ENCODE measurements around the gene DLG5. TPM values are rescaled to one million over a fixed set of nuclear protein-coding genes. Genes with fewer than 3 reads are reported as not detected.

The DLG5 gene
- total RNA-seq, 1 donor from 2014 or later: 1.1 TPM

- no peak overlapping the region for H3K4me3 Mint-ChIP-seq
- H3K27ac Mint-ChIP-seq: no peak overlapping the region
- no peak for TF ChIP-seq CTCF (IDR thresholded peaks at IDR 0.05)
- intact Hi-C loops (cut with micrococcal nuclease): no loop called here
- no peaks in the 10 kb centered on the region for H3K9me3 Mint-ChIP-seq
- DNase-seq (no peak), ATAC-seq (ENCODE audit: low read depth) (no peak)
- H3K36me3 Mint-ChIP-seq (ENCODE audit: low read depth): no peaks in the 10 kb centered on the region
- no peaks in the 10 kb centered on the region for H3K4me1 Mint-ChIP-seq
- H3K27me3 Mint-ChIP-seq: no peaks in the 10 kb centered on the region
- ChIA-PET CTCF (no interaction called here), POLR2A (no interaction called here)
Measured at GRCh38 chr10:77823811-77824542, 102.6 kb downstream of the DLG5 start.

- no peaks in the 10 kb centered on the region for H3K4me1 Mint-ChIP-seq
- POLR2A ChIA-PET: no interaction called here
- no peaks in the 10 kb centered on the region for H3K9me3 Mint-ChIP-seq
- no peak overlapping the region for H3K4me3 Mint-ChIP-seq
- DNase-seq: no peak
- CTCF ChIA-PET: no interaction called here
- H3K27ac Mint-ChIP-seq: no peak overlapping the region
- no peak for ATAC-seq (ENCODE audit: low read depth)
- H3K27me3 Mint-ChIP-seq: no peaks in the 10 kb centered on the region
- intact Hi-C loops (cut with micrococcal nuclease): no loop called here
- TF ChIP-seq CTCF (IDR thresholded peaks at IDR 0.05): no peak
- H3K36me3 Mint-ChIP-seq (ENCODE audit: low read depth): no peaks in the 10 kb centered on the region
Measured at GRCh38 chr10:77821551-77821950, 105.0 kb downstream of the DLG5 start.

- Mint-ChIP-seq H3K9me3 (no peaks in the 10 kb centered on the region), H3K4me1 (no peaks in the 10 kb centered on the region), H3K4me3 (no peak overlapping the region), H3K36me3 (ENCODE audit: low read depth) (no peaks in the 10 kb centered on the region), H3K27ac (no peak overlapping the region), H3K27me3 (no peaks in the 10 kb centered on the region)
- intact Hi-C loops (cut with micrococcal nuclease): no loop called here
- no peak for TF ChIP-seq CTCF (IDR thresholded peaks at IDR 0.05)
- DNase-seq (no peak), ATAC-seq (ENCODE audit: low read depth) (no peak)
- ChIA-PET CTCF (no interaction called here), POLR2A (no interaction called here)
Measured at GRCh38 chr10:77821036-77821435, 105.5 kb downstream of the DLG5 start.

- H3K27ac Mint-ChIP-seq: no peak overlapping the region
Measured at GRCh38 chr10:77820349-77820748, 106.2 kb downstream of the DLG5 start.

More at GRCh38 chr10:77820349-77820748, 106.2 kb downstream of the DLG5 start:
- Mint-ChIP-seq H3K9me3 (no peaks in the 10 kb centered on the region), H3K4me1 (no peaks in the 10 kb centered on the region), H3K4me3 (no peak overlapping the region), H3K36me3 (ENCODE audit: low read depth) (no peaks in the 10 kb centered on the region), H3K27me3 (no peaks in the 10 kb centered on the region)
- DNase-seq (no peak), ATAC-seq (ENCODE audit: low read depth) (no peak)
- intact Hi-C loops (cut with micrococcal nuclease): no loop called here
- ChIA-PET POLR2A (no interaction called here), CTCF (no interaction called here)
- TF ChIP-seq CTCF (IDR thresholded peaks at IDR 0.05): no peak

Measured in activated B cell treated with CpG ODN at 0.5 μM for 24 hours (primary cell).